Ishikawa (cell line): Measurements from ENCODE around the gene TNFRSF8.

Source experiments
- CEBPB ChIP-seq: IDR thresholded peaks from 2 replicates; pipeline ENCODE4 v1.6.1; 2012
- EP300 ChIP-seq: IDR thresholded peaks from 2 replicates; pipeline ENCODE4 v1.6.1; 2012; ENCODE audit warnings: borderline replicate concordance
- FOXM1 ChIP-seq: IDR thresholded peaks from 2 replicates; pipeline ENCODE4 v1.6.1; 2012; ENCODE audit warnings: low read depth, borderline replicate concordance
- YY1 ChIP-seq: IDR thresholded peaks from 2 replicates; pipeline ENCODE4 v1.6.1; 2012; ENCODE audit warnings: low read depth

GRCh38 chr1:12015001-12015491 is 48.1 kb upstream of the TNFRSF8 start:
- TF ChIP-seq CEBPB (no peak), EP300 (no peak), FOXM1 (no peak), YY1 (no peak)
